ENCODE measurements around the gene CREB3L2.
"Not testable (repeated sequence)": the region's sequence is repeated elsewhere in the genome, so short reads cannot be mapped to it uniquely, and the experiment has no call there.

CREB3L2 gene

GRCh38 chr7:138001529-138002095, at the start of gene CREB3L2:
CREB3L2 (minus strand) TSS chr7:138002086; CDS start chr7:138001705, 381 bp downstream.
- in situ Hi-C loops (cut with HindIII; ENCODE audit: low sequenced_read_pairs), result no loop called here

DNA sequence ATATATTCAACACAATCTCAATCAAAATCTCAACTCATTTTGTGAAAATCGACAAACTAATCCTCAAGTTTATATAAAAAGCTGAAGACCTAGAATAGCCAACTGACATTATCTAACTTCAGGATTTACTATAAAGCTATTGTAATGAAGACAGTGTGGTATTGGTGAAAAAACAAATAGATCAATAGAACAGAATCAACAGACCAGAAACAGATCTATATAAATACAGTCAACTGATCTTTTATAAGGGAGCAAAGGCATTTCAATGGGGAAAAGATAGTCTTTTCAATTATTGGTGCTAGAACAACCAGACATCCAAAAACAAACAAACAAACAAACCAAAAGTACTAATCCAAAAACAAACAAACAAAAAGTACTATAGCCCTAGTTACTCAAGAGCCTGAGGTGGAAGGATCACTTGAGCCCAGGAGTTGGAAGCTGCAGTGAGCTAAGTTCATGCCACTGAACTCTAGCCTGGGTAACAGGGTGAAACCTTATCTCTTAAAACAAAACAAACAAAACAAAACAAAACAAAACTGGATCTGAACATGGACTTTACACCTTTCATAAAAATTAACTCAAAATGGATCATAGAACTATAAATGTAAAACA, 47.7 kb upstream of the CREB3L2 start:
- in situ Hi-C loops (cut with HindIII; ENCODE audit: low sequenced_read_pairs), result no loop called here

GRCh38 chr7:138047907-138048306, 46.0 kb upstream of the CREB3L2 start:
- in situ Hi-C loops (cut with HindIII; ENCODE audit: low sequenced_read_pairs), result no loop called here

GRCh38 chr7:138044897-138045296, 43.0 kb upstream of the CREB3L2 start:
- in situ Hi-C loops (cut with HindIII; ENCODE audit: low sequenced_read_pairs), result no loop called here

DNA sequence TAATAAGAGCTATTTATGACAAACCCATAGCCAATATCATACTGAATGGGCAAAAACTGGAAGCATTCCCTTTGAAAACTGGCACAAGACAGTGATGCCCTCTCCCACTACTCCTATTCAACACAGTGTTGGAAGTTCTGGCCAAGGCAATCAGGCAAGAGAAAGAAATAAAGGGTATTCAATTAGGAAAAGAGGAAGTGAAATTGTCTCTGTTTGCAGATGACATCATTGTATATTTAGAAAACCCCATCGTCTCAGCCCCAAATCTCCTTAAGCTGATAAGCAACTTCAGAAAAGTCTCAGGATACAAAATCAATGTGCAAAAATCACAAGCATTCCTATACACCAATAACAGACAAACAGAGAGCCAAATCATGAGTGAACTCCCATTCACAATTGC, 38.2 kb upstream of the CREB3L2 start:
- in situ Hi-C loops (cut with HindIII; ENCODE audit: low sequenced_read_pairs), result not testable (repeated sequence)

- in situ Hi-C loops (cut with HindIII; ENCODE audit: low sequenced_read_pairs), result no loop called here
Observed at GRCh38 chr7:138036135-138036534, 34.2 kb upstream of the CREB3L2 start.

DNA sequence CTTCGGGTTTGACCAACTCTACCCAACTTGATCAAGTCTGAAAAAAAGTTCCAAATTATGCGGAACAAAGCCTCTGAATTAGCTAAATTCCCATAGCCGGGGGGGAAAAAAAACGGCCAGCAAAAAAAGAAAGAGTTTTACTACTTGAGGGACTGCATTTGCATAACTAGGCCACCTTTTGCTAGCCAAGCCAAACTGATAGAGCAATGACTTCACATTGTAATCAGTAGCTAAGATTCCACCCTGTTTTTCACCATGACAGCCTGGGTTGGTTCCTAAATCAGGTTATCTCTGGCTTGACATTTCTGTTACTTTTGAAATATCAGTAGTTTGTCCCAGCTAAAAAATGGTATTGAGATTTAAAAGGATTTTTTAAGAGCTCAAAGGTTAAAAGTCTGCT, 31.4 kb upstream of the CREB3L2 start:
- in situ Hi-C loops (cut with HindIII; ENCODE audit: low sequenced_read_pairs), result no loop called here

DNA sequence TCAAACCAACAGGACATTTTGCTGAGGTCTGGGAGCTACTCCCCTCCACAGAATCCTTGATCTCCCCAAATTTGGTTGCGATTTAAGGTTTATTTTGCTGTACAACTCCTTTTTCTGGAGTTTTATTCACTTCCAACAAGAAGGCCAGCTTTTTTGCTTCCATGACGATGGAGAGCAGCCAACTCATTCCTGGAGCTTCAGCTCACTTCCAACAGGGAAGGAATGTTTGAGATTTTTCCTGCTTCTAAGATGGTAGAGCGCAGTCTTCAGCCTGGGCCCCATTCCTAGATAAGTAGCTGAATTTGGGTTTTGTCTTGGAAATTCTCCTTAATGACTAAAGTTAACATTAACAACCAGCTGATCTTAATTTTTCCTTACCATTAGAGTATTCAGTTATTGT, 30.9 kb upstream of the CREB3L2 start:
- in situ Hi-C loops (cut with HindIII; ENCODE audit: low sequenced_read_pairs), result no loop called here

DNA sequence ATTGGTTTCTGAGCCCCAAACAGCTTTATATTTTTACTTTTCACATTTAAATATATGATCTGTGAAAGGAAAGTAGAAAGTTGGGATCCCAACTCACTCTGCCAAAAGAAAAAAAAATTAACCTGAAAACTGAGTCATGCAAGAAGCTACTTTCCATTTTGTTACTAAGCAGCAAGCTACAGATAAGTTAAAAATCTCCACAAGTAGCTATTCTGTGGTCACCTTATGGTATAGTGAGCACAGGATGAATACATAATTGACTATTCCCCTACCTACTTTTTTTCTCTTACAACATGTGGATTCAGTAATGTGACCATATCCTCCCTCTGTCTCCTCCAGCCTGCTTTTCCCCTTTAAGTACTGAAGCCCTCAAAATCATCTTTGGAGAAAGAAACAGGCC, 30.3 kb upstream of the CREB3L2 start:
- in situ Hi-C loops (cut with HindIII; ENCODE audit: low sequenced_read_pairs), result no loop called here

DNA sequence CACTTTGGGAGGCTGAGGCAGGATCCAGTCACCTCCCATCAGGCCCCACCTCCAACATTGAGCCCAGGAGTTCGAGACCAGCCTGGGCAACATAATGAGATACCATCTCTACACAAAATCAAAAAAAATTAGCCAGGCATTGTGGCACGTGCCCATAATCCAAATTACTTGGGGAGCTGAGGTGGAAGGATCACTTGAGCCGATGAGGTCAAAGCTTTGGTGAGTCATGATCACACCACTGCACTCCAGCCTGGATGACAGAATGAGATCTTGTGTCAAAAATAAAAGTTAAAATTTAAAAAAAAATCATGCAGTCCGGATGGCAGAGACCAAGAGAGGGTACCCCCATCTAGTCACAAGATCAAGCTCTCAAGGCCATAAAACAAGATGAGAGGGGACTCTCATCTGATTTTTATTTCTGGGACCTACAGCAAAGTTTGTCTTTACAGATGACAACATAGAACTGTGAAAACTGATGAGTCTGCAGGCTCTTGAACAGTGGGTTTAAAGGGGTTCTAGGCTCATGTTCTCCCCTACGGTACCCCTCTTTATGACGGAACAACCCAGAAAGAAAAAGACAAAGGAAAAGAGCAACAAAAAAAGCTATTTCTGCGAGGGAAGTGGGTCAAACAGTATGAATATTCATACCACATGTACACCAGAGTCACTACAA, 28.9 kb upstream of the CREB3L2 start:
- in situ Hi-C loops (cut with HindIII; ENCODE audit: low sequenced_read_pairs), result no loop called here

GRCh38 chr7:138029941-138030340, 28.1 kb upstream of the CREB3L2 start:
- in situ Hi-C loops (cut with HindIII; ENCODE audit: low sequenced_read_pairs), result no loop called here

- in situ Hi-C loops (cut with HindIII; ENCODE audit: low sequenced_read_pairs), result no loop called here
Observed at GRCh38 chr7:138029126-138029525, 27.2 kb upstream of the CREB3L2 start.

DNA sequence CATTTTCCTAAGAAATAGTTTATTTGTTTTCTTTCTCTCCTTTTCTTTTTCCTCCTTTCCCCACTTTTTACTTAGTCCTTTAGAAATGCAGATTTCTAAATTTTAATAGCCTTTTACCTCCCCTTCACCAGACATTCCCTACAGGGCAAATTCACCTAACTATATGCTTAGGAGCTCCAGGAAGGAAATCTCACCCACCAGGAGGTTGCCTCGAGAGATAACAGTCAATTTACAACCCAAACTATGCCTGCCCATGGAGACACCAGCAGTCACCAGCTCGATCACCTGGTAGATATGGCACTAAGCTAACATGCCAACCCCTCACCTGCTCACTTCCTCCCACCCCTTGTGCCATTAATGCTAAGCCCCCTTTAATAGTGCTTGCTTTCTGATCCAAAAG, 25.2 kb upstream of the CREB3L2 start:
- in situ Hi-C loops (cut with HindIII; ENCODE audit: low sequenced_read_pairs), result no loop called here

- in situ Hi-C loops (cut with HindIII; ENCODE audit: low sequenced_read_pairs), result no loop called here
Observed at GRCh38 chr7:138025215-138026186, 23.6 kb upstream of the CREB3L2 start.

- in situ Hi-C loops (cut with HindIII; ENCODE audit: low sequenced_read_pairs), result no loop called here
Observed at GRCh38 chr7:138024765-138025164, 22.9 kb upstream of the CREB3L2 start.

GRCh38 chr7:138024343-138024691, 22.4 kb upstream of the CREB3L2 start:
- in situ Hi-C loops (cut with HindIII; ENCODE audit: low sequenced_read_pairs), result no loop called here

DNA sequence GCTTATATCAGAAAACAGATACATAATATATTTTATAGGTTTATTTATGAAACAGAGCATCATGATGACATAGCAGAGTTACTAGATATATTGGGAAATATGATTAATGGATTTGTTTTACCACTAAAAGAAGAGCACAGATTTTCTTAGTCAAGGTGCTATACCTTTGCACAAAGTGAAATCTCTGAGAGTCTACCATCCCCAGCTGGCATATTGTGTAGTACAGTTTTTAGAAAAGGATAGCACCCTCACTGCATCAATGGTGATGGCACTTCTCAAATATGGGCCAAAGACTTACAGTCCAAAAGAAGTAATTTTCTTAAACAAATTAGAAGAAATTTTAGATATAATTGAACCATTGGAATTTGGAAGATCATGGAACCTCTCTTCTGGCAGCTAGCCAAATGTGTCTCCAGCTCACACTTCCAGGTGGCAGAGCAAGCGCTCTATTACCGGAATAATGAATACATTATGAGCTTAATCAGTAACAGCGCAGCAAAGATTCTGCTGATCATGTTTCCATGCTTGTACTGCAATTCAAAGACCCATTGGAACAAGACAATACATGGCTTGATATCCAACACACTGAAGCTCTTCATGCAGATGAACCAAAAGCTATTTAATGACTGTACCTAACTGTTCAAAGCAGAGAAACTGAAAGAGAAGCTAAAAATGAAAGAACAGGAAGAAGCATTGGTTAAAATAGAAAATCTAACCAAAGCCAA, 21.9 kb upstream of the CREB3L2 start:
- in situ Hi-C loops (cut with HindIII; ENCODE audit: low sequenced_read_pairs), result no loop called here

DNA sequence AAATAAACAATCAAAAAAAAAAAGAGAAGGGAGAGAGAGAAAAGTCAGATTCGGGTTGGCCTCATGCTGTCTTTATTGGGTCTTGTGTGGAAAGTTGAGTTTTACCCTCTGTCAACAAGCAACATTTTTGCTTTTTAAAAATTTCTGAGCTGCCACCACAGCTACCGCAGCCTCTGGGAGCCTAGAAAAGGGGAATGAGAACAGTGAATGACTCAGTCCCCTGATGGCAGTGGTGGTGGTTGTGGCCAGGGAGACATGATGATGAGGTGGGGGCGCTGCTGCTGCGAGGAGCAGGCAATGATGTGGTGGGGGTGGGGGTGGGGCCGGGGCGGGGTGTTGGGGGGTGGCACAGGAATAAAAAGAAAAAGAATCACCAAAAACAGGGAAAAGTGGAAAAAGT, 20.0 kb upstream of the CREB3L2 start:
- in situ Hi-C loops (cut with HindIII; ENCODE audit: low sequenced_read_pairs), result no loop called here

DNA sequence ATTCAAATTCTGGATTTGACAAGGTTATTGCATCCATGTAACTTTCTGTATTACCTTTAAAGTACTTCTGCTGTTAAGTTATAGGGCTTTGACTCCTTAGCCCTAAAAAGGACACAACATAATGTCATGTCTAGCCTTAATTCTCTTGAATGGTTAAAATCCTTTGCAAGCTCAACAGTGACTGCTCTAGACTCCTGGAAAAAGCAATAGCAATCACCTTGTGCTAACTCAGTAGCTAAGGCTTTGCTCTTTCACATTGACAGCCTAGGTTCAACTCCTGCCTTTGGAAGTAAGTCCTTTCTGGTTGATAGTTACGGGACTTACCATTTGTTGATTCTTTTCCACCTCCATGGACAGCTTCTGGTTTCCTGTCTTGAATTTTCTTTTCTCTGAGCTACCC, 16.1 kb upstream of the CREB3L2 start:
- in situ Hi-C loops (cut with HindIII; ENCODE audit: low sequenced_read_pairs), result no loop called here

- in situ Hi-C loops (cut with HindIII; ENCODE audit: low sequenced_read_pairs), result no loop called here
Observed at GRCh38 chr7:138015096-138015495, 13.2 kb upstream of the CREB3L2 start.

DNA sequence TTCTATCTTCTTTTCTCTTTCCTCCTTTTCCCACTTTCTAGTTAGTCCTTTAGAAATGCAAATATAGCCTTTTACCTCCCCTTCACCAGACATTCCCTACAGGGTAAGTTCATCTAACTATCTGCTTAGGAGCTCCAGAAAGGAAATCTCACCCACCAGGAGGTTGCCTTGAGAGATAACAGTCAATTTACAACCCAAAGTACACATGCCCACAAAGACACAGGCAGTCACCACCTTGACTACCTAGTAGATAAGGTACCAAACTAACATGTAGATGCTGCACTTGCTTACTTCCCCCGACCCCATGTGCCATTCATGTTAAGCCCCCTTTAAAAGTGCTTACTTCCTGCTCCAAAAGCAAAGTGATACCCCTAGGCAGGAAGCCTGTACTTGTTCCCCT, 12.8 kb upstream of the CREB3L2 start:
- in situ Hi-C loops (cut with HindIII; ENCODE audit: low sequenced_read_pairs), result no loop called here

Measured in DLD1 (cell line).